Erythroblast (primary cell): ENCODE data around the gene PLCH1.

Experiments used
- GATA1 ChIP-seq: IDR thresholded peaks from 2 replicates; pipeline ENCODE4 v1.6.1; 2011; ENCODE audit warnings: low read depth, mild to moderate bottlenecking, control low read depth, low read length, moderate library complexity
- POLR2A ChIP-seq: IDR thresholded peaks from 2 replicates; pipeline ENCODE4 v1.6.1; 2011; ENCODE audit warnings: mild to moderate bottlenecking, low read length

- TF ChIP-seq POLR2A, result no peak
- TF ChIP-seq GATA1, result no peak
Measured at GRCh38 chr3:155641956-155642355, 102.9 kb downstream of the PLCH1 start.
